MM.1S (cell line): ENCODE results near the gene TIMM13.
"Not testable (repeated sequence)": the region's sequence is repeated elsewhere in the genome, so short reads cannot be mapped to it uniquely, and the experiment has no call there.

Source experiments
- DNase-seq: peaks from one replicate; pipeline ENCODE4 v3.0.0-alpha.2; 2015
- H2AFZ ChIP-seq: fragments of 300-600 bp; sonication (generic); 2 replicates; pipeline ENCODE4 v1.6.0; 2016; ENCODE audit warnings: antibody characterized with exemption, low read length
- H3F3A ChIP-seq: fragments of 300-600 bp; sonication (generic); 2 replicates; pipeline ENCODE4 v1.6.1; 2016; ENCODE audit warnings: mild to moderate bottlenecking, antibody characterized with exemption, low read length, moderate library complexity, mixed read lengths; ENCODE audit not compliant: insufficient read depth
- H3K27ac ChIP-seq: fragments of 300-600 bp; sonication (generic); 2 replicates; pipeline ENCODE4 v1.5.1; 2016; ENCODE audit warnings: mild to moderate bottlenecking, low read length
- H3K27me3 ChIP-seq: fragments of 300-600 bp; sonication (generic); replicated peaks from 2 replicates; pipeline ENCODE4 v1.6.0; 2016; ENCODE audit warnings: low read length; ENCODE audit not compliant: insufficient read depth
- H3K36me3 ChIP-seq: fragments of 300-600 bp; sonication (generic); replicated peaks from 2 replicates; pipeline ENCODE4 v1.6.1; 2016; ENCODE audit warnings: mild to moderate bottlenecking, low read length, mixed read lengths; ENCODE audit not compliant: insufficient read depth
- H3K4me1 ChIP-seq: fragments of 300-600 bp; sonication (generic); 2 replicates; pipeline ENCODE4 v1.6.1; 2016; ENCODE audit warnings: low read length, mixed read lengths
- H3K4me2 ChIP-seq: fragments of 300-600 bp; sonication (generic); 2 replicates; pipeline ENCODE4 v1.6.0; 2016; ENCODE audit warnings: low read depth, low read length
- H3K4me3 ChIP-seq: fragments of 300-600 bp; sonication (generic); 2 replicates; pipeline ENCODE4 v1.5.1; 2016; ENCODE audit warnings: low read length, mixed read lengths
- H3K79me2 ChIP-seq: fragments of 300-600 bp; sonication (generic); 2 replicates; pipeline ENCODE4 v1.6.1; 2016; ENCODE audit warnings: mixed run types, low read length, mixed read lengths
- H3K9ac ChIP-seq: fragments of 300-600 bp; sonication (generic); 2 replicates; pipeline ENCODE4 v1.6.1; 2016; ENCODE audit warnings: low read length, mixed read lengths
- H3K9me2 ChIP-seq: fragments of 300-600 bp; sonication (generic); replicated peaks from 2 replicates; pipeline ENCODE4 v1.6.1; 2016; ENCODE audit warnings: mild to moderate bottlenecking, low read length, mixed read lengths; ENCODE audit not compliant: insufficient read depth
- H3K9me3 ChIP-seq: fragments of 300-600 bp; sonication (generic); replicated peaks from 2 replicates; pipeline ENCODE4 v1.6.1; 2016; ENCODE audit warnings: mild to moderate bottlenecking, low read length, mixed read lengths; ENCODE audit not compliant: insufficient read depth
- H4K20me1 ChIP-seq: fragments of 300-600 bp; sonication (generic); 2 replicates; pipeline ENCODE4 v1.6.1; 2016; ENCODE audit warnings: mild to moderate bottlenecking, low read length, moderate library complexity, mixed read lengths; ENCODE audit not compliant: insufficient read depth
- EZH2 ChIP-seq: fragments of 300-600 bp; sonication (generic); optimal IDR thresholded peaks from 2 replicates; pipeline ENCODE3; 2017; ENCODE audit warnings: low read depth, mild to moderate bottlenecking, antibody characterized with exemption, low read length, mixed read lengths
- EZH2phosphoT487 ChIP-seq: fragments of 300-600 bp; sonication (generic); IDR thresholded peaks from 2 replicates; pipeline ENCODE4 v1.6.1; 2018; ENCODE audit warnings: antibody characterized with exemption, low read length
- TF ChIP-seq, protein P1 (sequence below): fragments of 300-600 bp; sonication (generic); IDR thresholded peaks from 2 replicates; pipeline ENCODE4 v1.5.1; 2016; ENCODE audit warnings: antibody characterized with exemption, low read length, mixed read lengths

TIMM13 gene

DNA sequence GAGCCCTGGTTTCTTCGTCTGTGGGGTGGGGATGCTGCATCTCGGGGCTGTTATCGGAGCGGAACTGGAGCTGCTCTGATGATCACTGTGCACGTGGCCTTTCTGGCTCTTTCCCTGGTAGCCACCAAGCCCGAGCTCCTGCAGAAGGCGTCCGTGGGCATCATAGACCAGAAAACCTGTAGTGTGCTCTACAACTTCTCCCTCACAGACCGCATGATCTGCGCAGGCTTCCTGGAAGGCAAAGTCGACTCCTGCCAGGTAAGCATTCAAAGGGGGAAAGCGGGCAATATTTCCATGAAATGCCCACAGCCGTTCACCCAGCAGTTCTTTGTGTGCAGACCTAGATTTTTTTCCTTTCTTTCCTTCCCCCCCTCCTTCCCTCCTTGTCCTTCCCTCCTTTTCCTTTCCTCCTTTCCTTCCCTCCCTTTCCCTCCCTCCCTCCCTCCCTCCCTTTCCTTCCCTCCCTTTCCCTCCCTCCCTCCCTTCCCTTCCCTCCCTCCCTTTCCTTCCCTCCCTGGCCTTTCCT lies 9.4 kb downstream of the TIMM13 start:
- H3K4me2 ChIP-seq: no peak overlapping the region
- H3K79me2 ChIP-seq: peaks cover 17% of the 10 kb centered on the region
- DNase-seq: no peak
- H2AFZ ChIP-seq: no peak overlapping the region
- H3K9me3 ChIP-seq: no peaks in the 10 kb centered on the region
- H4K20me1 ChIP-seq: no peaks in the 10 kb centered on the region
- H3K27ac ChIP-seq: no peak overlapping the region
- H3K4me3 ChIP-seq: no peak overlapping the region
- no peak overlapping the region for H3K9ac ChIP-seq
- no peaks in the 10 kb centered on the region for H3K27me3 ChIP-seq
- no peaks in the 10 kb centered on the region for H3K9me2 ChIP-seq
- TF ChIP-seq, protein P1, sequence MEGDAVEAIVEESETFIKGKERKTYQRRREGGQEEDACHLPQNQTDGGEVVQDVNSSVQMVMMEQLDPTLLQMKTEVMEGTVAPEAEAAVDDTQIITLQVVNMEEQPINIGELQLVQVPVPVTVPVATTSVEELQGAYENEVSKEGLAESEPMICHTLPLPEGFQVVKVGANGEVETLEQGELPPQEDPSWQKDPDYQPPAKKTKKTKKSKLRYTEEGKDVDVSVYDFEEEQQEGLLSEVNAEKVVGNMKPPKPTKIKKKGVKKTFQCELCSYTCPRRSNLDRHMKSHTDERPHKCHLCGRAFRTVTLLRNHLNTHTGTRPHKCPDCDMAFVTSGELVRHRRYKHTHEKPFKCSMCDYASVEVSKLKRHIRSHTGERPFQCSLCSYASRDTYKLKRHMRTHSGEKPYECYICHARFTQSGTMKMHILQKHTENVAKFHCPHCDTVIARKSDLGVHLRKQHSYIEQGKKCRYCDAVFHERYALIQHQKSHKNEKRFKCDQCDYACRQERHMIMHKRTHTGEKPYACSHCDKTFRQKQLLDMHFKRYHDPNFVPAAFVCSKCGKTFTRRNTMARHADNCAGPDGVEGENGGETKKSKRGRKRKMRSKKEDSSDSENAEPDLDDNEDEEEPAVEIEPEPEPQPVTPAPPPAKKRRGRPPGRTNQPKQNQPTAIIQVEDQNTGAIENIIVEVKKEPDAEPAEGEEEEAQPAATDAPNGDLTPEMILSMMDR: no peak
- no peak for TF ChIP-seq EZH2phosphoT487
- TF ChIP-seq EZH2: no peak
- H3F3A ChIP-seq: 0 out of 2 replicates have a peak, but pooled peaks cover 5% of the 10 kb centered on the region
- no peaks in the 10 kb centered on the region for H3K36me3 ChIP-seq
- no peaks in the 10 kb centered on the region for H3K4me1 ChIP-seq

DNA sequence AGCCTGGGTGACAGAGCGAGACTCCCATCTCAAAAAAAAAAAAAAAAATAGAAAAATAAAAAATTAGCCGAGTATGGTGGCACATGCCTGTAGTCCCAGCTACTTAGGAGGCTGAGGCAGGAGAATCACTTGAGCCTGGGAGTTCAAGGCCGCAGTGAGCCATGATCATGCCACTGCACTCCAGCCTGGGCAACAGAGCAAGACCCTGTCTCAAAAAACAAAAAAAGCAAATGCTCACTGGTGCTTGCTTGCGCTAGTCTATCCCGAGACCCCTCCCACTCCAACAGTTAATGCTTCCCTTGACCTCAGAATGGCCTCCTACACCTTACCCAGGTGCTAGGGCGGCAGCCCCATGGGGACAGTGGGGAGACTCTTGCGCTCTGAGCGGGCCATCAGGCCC lies 9.9 kb downstream of the TIMM13 start:
- peaks cover 12% of the 10 kb centered on the region for H3K79me2 ChIP-seq
- H3F3A ChIP-seq, H3K27me3 ChIP-seq, H3K27ac ChIP-seq, H2AFZ ChIP-seq, DNase-seq, H4K20me1 ChIP-seq, H3K36me3 ChIP-seq, H3K4me2 ChIP-seq, H3K4me3 ChIP-seq, H3K9ac ChIP-seq, H3K9me3 ChIP-seq, H3K4me1 ChIP-seq, H3K9me2 ChIP-seq: not testable (repeated sequence)

DNA sequence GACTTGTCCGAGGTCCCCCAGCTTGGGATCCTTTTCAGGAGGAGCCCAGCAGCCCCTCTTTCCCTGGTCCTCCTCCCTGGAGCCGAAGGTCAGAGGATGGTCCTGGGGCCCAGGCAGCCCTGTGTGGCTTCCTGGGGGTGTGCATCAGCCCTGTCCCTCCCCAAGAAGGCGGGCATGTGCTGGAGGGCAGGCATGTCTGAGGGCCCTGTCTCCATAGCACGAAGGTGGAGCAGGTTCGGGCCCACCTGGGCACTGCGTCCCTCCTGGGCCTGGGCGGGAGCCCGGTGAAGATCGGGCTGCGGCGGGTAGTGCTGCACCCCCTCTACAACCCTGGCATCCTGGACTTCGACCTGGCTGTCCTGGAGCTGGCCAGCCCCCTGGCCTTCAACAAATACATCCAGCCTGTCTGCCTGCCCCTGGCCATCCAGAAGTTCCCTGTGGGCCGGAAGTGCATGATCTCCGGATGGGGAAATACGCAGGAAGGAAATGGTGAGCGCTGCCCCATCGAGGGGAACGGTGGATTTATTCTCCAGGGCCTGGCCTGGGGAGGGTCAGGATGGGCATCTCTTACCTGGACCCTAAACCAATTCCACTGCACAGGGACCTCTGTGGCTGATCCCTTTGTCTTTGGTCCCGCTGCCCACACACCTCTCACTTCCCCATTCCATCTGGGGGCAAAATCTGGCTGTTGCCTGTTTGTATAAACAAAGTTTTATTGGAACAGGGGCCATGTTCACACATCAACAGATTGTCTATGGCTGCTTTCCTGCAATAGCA lies 10.9 kb downstream of the TIMM13 start:
- no peak overlapping the region for H3K4me3 ChIP-seq
- no peak overlapping the region for H3K4me2 ChIP-seq
- H3K36me3 ChIP-seq: no peaks in the 10 kb centered on the region
- no peaks in the 10 kb centered on the region for H3K27me3 ChIP-seq
- TF ChIP-seq, protein P1: no peak
- TF ChIP-seq EZH2 (no peak), EZH2phosphoT487 (no peak)
- H3F3A ChIP-seq: peaks cover 10% of the 10 kb centered on the region; the same call in 1 of the 2 replicates
- H3K27ac ChIP-seq: no peak overlapping the region
- H3K9me2 ChIP-seq: no peaks in the 10 kb centered on the region
- DNase-seq: no peak
- H3K79me2 ChIP-seq: peaks cover 2% of the 10 kb centered on the region; the same call in 1 of the 2 replicates
- H3K9ac ChIP-seq: no peak overlapping the region
- H3K4me1 ChIP-seq: no peaks in the 10 kb centered on the region
- H4K20me1 ChIP-seq: no peaks in the 10 kb centered on the region
- H2AFZ ChIP-seq: no peak overlapping the region
- H3K9me3 ChIP-seq: no peaks in the 10 kb centered on the region

DNA sequence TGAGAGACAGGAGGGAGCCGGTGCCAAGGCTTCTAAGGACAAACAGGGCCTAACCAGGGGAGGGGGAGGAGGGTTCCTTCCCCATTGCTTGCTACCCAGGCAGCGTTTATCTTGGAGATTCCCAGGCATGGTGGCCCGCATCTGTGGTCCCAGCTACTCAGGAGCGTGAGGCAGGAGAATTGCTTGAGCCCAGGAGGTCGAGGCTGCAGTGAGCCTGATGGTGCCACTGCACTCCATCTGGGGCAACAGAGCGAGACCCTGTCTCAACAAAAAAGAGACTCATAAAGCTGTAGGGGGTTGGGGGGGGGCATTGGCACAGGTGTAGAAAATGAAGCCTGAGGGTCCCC lies 11.4 kb downstream of the TIMM13 start:
- Histone ChIP-seq H4K20me1 (no peaks in the 10 kb centered on the region), H3K27ac (no peak overlapping the region), H3K36me3 (no peaks in the 10 kb centered on the region), H3K9ac (no peak overlapping the region), H3K4me1 (no peaks in the 10 kb centered on the region), H3K9me2 (no peaks in the 10 kb centered on the region), H3K9me3 (no peaks in the 10 kb centered on the region), H2AFZ (no peak overlapping the region), H3F3A (peaks cover 10% of the 10 kb centered on the region; the same call in 1 of the 2 replicates), H3K4me3 (no peak overlapping the region), H3K79me2 (no peaks in the 10 kb centered on the region), H3K27me3 (no peaks in the 10 kb centered on the region), H3K4me2 (no peak overlapping the region)
- TF ChIP-seq EZH2phosphoT487: no peak
- no peak for TF ChIP-seq EZH2
- TF ChIP-seq, protein P1: no peak
- DNase-seq: no peak
